ENCODE data around the gene SLC35F4. TPM values are rescaled to one million over a fixed set of nuclear protein-coding genes. Genes with fewer than 3 reads are reported as not detected.

Gene SLC35F4
- total and polyA plus RNA-seq, 10 of the 15 experiments (the other 5 are each of a cell fraction or from before 2014, with no cell fraction given), result 0.06 to 0.30 TPM; not detected in 8

GRCh38 chr14:57851354-57851753 lies 14.5 kb downstream of the SLC35F4 start:
- Histone ChIP-seq H3K4me2 (ENCODE audit: control insufficient read depth, insufficient read depth) (no peak overlapping the region), H4K20me1 (ENCODE audit: control insufficient read depth, insufficient read depth) (no peaks in the 10 kb centered on the region), H3K27me3 (replicated peaks in 1 of 2; ENCODE audit: control insufficient read depth in 2 of 2, insufficient read depth in 2 of 2, low read length in 1 of 2) (no peaks in the 10 kb centered on the region), H3K4me1 (ENCODE audit: control insufficient read depth, insufficient read depth, low read length) (no peaks in the 10 kb centered on the region), H3K4me3 (no peak overlapping the region), H3K79me2 (ENCODE audit: control insufficient read depth, insufficient read depth, low read length) (no peaks in the 10 kb centered on the region), H2AFZ (ENCODE audit: control insufficient read depth, low read depth, low read length) (no peak overlapping the region), H3K9ac (ENCODE audit: control insufficient read depth, insufficient read depth, low read length) (no peak overlapping the region), H3K36me3 (ENCODE audit: control insufficient read depth in 2 of 2, insufficient read depth in 2 of 2, low read length in 1 of 2) (no peaks in the 10 kb centered on the region), H3K27ac (ENCODE audit: control insufficient read depth, insufficient read depth) (no peak overlapping the region), H3K9me3 (replicated peaks; ENCODE audit: control insufficient read depth, insufficient read depth, low read length) (no peaks in the 10 kb centered on the region)
- POLR2A ChIA-PET, result no interaction called here
- in situ Hi-C loops (cut with MboI), result no loop called here
- TF ChIP-seq ZBTB33 (IDR thresholded peaks at IDR 0.05), result no peak
- no peak for TF ChIP-seq RELB (IDR thresholded peaks at IDR 0.05; ENCODE audit: low read depth)
- no peak for TF ChIP-seq NFXL1 (IDR thresholded peaks at IDR 0.05; ENCODE audit: borderline replicate concordance)
- TF ChIP-seq POLR2AphosphoS5 (IDR thresholded peaks at IDR 0.05; ENCODE audit: low read length), result no peak
- no peak for TF ChIP-seq CHD1 (IDR thresholded peaks at IDR 0.05; ENCODE audit: low read depth, low read length)
- no peak for TF ChIP-seq CHD4 (IDR thresholded peaks at IDR 0.05)
- TF ChIP-seq FOXK2 (IDR thresholded peaks at IDR 0.05), result no peak
- TF ChIP-seq JUNB (IDR thresholded peaks at IDR 0.05), result no peak
- TF ChIP-seq NR2F1 (conservative IDR thresholded peaks at IDR 0.05), result no peak
- no peak for TF ChIP-seq ZNF217 (IDR thresholded peaks at IDR 0.05)
- no peak for TF ChIP-seq POU2F2 (IDR thresholded peaks at IDR 0.05; ENCODE audit: borderline replicate concordance, low read depth, low read length)
- no peak for TF ChIP-seq PKNOX1 (IDR thresholded peaks at IDR 0.05)
- no peak for TF ChIP-seq ZBTB4 (CRISPR knock-in tag; IDR thresholded peaks at IDR 0.05)
- TF ChIP-seq ZNF274 (IDR thresholded peaks at IDR 0.05; ENCODE audit: insufficient read depth, insufficient read length), result no peak
- no peak for TF ChIP-seq SMC3 (IDR thresholded peaks at IDR 0.05; ENCODE audit: borderline replicate concordance, low read length)
- TF ChIP-seq CBFB (IDR thresholded peaks at IDR 0.05; ENCODE audit: low read depth), result no peak
- no peak for TF ChIP-seq RBBP5 (conservative IDR thresholded peaks at IDR 0.05)
- no peak for TF ChIP-seq BHLHE40 (IDR thresholded peaks at IDR 0.05; ENCODE audit: borderline replicate concordance in 1 of 2, low read depth in 2 of 2, low read length in 1 of 2)
- TF ChIP-seq TCF3 (IDR thresholded peaks at IDR 0.05; ENCODE audit: borderline replicate concordance, insufficient read depth, low read depth, low read length), result no peak
- no TSS peak for BruUV-seq (replicated peaks)
- FAIRE-seq (no peak), ATAC-seq (no peak), DNase-seq (ENCODE audit: low read depth, low spot score) (no peak)
- CTCF ChIA-PET, result no interaction called here
- intact Hi-C loops (cut with micrococcal nuclease; ENCODE audit: unreplicated experiment), result no loop called here
- SMC1A ChIA-PET (ENCODE audit: uncharacterized antibody, unreplicated experiment), result no interaction called here
- RAD21 ChIA-PET (ENCODE audit: unreplicated experiment), result no interaction called here
